Inflammatory macrophage treated with lipopolysaccharide for 4 hours (primary cell): ENCODE results near the gene MSX1.
"Not testable (repeated sequence)": the region's sequence is repeated elsewhere in the genome, so short reads cannot be mapped to it uniquely, and the experiment has no call there.

ENCODE experiments used
- DNase-seq: peaks from one replicate; pipeline ENCODE4 v3.0.0-alpha.2; 2020

MSX1 gene

DNA sequence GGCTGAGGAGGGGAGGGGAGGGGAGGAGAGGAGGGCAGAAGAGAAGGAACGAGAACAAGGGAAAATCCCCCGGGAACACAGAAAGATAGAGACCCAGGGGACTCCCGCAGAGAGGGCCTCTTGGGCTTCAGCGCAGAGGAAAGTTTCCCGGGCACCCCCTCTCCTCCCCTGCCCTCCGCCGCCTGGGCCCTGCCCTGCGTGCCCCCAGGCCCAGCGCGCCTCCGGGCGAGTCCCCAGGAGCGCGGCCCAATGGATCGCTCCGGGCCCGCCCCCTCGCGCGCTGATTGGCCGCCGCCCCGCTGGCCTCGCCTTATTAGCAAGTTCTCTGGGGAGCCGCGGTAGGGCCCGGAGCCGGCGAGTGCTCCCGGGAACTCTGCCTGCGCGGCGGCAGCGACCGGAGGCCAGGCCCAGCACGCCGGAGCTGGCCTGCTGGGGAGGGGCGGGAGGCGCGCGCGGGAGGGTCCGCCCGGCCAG, at the start of gene MSX1:
Gene MSX1 (plus strand): TSS at position 341 of the 474 bp plus-strand sequence. CDS start 235 bp downstream, outside the sequence.
- peak; percentile 13 for DNase-seq

- DNase-seq = no peak
Observed at GRCh38 chr4:4810092-4810774, 49.2 kb upstream of the MSX1 start.

DNA sequence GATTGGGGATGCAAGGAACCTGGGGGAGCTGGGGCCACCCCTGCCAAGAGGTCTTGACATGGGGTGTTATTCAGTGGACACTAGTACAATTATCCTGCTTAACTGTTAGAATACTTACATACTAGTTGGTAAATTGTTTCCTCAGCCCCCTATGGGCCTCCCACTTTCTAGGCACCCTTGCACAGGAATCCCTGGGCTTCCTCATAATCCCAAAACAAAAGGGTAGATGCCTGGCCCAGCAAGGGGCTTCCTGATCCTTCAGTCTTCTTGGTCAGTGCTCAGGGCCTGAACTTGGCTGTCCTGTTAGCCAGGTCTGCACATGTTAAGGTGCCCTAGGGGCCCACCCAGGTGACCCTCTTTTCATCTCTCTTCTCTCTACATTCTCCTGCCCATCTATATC, 48.7 kb upstream of the MSX1 start:
- no peak for DNase-seq

DNA sequence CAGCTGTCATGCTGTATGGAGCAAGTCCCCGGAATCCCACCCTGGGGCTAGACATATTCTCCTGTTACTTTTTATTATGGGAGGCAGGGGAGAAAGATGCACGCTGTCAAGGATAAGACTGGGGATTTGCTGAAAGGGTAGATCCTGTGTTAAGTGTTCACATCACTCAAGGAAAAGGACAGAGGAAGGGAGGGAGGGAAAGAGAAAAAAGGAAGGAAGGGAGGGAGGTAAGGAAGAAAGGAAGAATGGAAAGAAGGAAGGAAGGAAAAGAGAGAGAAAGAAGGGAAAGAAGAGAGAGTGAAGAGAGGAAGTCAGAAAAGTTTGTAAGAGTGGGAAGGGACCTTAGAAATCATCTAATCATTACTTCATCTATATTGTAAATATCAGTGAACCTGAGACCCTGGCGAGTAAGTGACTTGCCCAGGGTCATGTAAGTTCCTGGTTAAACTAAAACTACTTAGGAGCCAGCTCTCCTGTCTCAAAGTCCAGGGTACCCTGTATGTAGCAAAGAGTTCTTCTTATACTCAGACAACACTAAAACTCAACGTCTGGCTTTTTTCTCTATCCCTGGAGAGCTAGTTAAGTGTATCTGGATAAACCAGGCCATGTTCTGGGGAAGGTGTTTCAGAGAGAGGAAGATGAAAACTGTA, 47.2 kb upstream of the MSX1 start:
- DNase-seq = no peak

GRCh38 chr4:4818415-4819212, 40.9 kb upstream of the MSX1 start:
- no peak for DNase-seq

DNA sequence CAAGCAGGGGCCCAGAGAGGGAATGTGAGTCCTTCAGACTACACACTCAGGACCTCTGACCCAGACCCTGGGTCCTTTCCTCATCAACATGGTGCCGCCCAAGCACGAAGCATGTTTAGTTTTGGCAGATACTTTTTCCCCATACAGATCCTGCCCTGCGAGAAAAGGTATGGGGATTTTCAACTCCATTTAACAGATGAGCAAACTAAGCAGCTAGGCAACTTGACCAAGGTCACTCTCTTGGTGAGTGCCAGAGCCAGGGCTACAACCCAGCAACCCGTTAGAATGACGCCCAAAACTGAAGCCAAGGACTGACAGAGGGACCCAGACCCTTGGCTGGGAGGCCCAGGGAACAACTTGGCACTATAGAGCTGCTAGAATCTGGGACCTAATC, 40.3 kb upstream of the MSX1 start:
- no peak for DNase-seq

- no peak for DNase-seq
Observed at GRCh38 chr4:4820261-4820660, 39.2 kb upstream of the MSX1 start.

DNA sequence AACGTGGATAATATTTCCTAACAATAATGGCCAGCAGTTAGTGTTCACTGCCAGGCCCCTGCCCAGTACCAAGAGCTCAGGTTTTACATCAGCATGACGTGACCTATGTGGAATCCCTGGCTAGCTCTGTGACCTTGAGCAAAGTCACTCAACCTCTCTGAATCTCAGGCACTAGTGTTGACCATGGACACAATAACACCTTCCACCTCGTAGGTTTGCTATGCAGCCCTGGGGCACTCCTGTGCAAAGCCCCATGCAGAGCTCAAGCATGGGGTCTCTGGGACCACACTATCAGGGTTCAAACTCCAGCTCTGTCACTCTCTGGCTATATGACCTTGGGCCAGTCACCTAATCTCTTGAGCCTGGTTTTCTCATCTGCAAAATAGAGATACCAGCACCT, 38.7 kb upstream of the MSX1 start:
- DNase-seq = no peak

DNA sequence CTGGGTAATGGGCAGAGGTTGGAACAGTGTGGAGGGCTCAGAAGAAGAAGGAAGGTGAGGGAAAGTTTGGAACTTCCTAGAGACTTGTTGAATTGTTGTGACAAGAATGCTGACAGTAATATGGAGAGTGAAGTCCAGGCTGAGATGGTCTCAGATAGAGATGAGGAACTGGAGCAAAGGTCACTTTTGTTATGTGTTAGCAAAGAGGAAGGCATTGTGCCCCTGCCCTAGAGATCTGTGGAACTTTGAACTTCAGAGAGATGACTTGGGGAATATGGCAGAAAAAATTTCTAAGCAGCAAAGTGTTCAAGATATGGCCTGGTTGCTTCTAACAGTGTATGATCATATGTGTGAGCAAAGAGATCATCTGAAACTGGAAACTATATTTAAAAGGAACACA, 37.9 kb upstream of the MSX1 start:
- no peak for DNase-seq

GRCh38 chr4:4822286-4822685, 37.2 kb upstream of the MSX1 start:
- DNase-seq = not testable (repeated sequence)

DNA sequence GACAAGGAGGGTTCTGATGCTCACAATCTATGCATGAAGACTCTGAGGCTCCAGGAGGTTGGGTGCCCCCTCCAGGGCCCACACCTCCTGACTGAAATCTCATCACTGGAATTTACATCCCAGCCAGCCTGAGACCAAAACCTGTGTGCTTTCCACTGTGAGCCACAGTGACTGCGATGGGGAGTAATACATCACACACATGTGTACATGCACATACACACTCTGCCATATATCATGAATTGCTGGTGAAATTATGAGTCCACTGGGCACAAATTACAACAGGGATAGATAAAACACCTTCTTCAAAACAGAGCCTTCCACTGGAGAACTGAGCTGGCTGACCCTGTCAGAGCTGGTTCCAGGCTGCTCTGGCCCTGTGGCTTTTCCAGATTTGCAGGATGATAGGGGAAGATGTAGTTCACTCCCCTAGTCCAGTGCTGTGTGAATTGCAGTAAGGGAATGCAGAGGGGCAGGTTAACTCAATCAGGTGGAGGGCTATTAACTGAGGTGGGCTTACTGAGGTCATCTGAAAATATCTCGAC, 35.8 kb upstream of the MSX1 start:
- DNase-seq = no peak

DNA sequence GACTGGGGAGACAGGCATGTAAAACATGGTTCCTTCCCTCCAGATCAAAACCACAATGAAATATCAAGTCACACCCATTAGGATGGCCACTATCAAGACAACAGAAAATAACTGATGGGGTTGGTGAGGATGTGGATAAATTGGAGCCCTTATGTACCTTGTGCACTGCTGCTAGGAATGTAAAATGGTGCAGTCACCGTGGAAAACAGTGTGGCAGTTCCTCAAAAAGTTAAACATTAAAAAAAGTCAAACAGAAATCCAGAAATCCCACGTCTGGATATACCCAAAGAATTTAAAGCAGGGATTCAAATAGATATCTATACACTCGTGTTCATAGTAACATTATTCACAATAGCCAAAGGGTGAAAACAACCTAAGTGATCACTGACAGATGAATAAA, 35.2 kb upstream of the MSX1 start:
- DNase-seq = no peak

- DNase-seq = no peak
Observed at GRCh38 chr4:4825431-4825830, 34.0 kb upstream of the MSX1 start.

- no peak for DNase-seq
Observed at GRCh38 chr4:4829837-4830236, 29.6 kb upstream of the MSX1 start.

- DNase-seq = no peak
Observed at GRCh38 chr4:4831266-4831665, 28.2 kb upstream of the MSX1 start.

DNA sequence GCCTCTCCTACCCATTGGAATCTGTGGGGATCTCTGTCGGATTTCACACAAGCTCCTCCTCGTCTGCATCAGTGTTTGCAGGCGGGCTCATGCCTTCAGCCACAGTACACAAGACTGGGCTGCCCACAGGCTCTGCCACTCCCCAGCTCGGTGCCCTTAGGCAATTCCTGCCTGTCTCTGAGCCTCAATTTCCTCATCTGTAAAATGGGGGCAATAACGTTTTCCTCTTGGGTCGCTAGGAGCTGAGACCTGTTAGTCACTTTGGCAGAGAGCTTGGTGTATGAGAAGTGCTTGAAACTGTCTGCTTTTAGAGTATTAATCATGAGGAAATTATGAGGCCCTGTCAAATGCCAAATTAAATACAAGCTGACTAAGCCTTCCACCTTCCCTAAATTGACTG, 27.6 kb upstream of the MSX1 start:
- no peak for DNase-seq

DNA sequence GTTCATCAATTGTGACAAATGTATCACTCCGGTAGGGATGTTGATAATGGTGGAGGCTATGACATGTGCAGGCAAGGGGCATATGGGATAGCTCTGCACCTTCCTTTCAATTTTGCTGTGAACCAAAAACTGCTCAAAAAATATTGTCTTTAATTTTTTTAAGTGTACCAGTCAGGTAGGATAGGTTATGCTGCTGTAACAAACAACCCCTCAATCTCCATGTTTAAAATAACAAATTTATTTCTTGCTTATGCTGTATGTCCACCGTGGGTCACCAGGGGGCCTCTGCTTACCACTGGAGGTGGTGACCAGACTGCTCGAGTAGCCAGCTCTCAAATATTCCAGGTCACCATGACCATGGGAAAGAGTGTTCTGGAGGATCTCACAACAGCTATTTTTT, 23.4 kb upstream of the MSX1 start:
- no peak for DNase-seq

GRCh38 chr4:4837316-4837715, 22.1 kb upstream of the MSX1 start:
- DNase-seq = no peak

GRCh38 chr4:4838051-4838935, 21.2 kb upstream of the MSX1 start:
- no peak for DNase-seq

DNA sequence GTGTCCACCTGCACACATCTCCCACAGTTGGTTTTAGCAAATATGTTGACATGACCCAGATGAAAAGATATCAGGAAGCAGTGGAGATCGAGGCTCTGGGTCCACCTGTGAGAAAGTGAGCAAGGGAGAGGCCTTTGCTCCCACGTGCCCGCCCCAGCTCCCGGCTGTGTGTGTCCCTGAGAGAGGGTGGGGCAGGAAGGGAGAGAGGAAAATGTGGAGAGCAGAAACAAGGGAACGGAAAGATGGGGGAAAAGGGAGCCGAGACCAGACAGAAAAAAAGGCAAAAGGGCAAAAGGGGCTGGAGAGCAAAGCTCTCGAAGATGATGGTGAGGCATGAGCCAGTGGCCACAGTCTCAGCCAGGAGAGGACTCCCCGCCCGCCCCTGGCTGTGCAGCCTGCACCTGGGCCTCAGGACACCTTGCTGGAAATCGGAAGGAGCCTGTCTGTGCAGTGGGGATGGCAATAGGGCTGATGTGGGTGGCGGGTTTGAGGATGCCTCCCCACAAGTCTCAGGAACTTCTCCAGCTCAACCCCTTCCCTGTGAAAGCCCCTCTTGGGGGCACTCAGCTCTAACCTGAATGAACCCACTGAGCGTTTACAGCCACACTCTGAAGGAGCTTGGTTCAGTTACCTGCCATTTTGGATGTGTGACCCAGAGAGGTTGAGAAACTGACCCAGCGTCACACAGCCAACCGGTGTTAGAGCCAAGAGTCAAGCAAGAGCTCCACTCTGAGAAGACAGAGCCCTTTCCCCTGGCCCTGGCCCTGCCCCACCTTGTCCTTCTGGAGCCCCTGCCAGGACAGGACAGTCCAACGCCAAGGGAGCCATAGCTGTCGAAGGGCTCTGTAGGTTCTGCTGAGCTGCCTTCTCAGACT, 20.3 kb upstream of the MSX1 start:
- DNase-seq = no peak

DNA sequence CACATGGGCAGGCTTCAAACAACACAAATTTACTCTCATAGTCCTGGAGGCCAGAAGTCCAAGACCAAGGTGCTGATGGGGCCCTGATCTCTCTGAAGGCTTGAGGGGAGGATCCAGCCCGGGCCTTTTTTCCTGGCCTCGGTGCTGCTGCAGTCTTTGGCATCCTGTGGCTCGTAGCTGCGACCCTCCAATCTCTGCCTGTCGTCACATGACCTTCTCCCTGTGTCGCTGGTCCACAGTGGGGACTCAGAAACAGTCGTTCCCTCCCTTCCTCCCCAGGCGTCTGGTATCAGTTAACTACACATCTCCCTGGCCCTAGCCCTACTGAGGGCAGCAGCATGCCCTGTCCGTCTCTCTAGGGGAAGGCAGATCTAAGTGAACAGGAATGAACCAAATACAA, 19.1 kb upstream of the MSX1 start:
- no peak for DNase-seq

DNA sequence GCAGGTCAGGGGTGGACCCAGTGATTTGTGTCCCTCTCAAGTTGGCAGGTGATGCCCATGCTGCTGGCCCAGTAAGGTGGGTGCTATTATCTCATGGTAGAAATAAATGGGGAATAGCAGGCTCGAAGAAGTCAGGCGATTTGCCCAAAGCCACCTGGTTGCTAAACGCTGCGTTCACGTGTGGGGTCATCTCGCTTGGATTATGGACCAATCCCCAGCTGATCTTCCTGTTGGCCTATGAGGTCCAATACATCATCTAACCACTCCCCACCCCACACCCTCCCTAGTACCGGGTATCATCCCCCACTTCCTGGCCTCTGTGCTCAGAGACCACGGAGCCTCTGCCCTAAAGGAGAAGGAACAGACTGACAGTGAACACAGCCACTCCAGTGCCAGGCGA, 18.3 kb upstream of the MSX1 start:
- no peak for DNase-seq
